H1 (cell line): ENCODE measurements around the gene RIMBP2. TPM values are rescaled to one million over a fixed set of nuclear protein-coding genes. Genes with fewer than 3 reads are reported as not detected.

Experiments used
- CTCF ChIA-PET: fragments of 300-600 bp; sonication (Branson Sonifier 250); formaldehyde crosslinking; loops from one replicate; lab custom pipeline; 2021; ENCODE audit not compliant: partially characterized antibody; lab: Charles Lee
- POLR2A ChIA-PET: fragments of 300-600 bp; sonication (Branson Sonifier 250); formaldehyde crosslinking; loops from one replicate; lab custom pipeline; 2021; ENCODE audit warnings: inconsistent platforms; ENCODE audit not compliant: partially characterized antibody; lab: Charles Lee
- DNase-seq, 2 experiments: peaks; one replicate each; pipeline versions ENCODE4 v3.0.0 to v3.0.0-alpha.2; 2010 to 2022; ENCODE audit warnings: low spot score in 2 of 2, low read depth in 1 of 2, mixed read lengths in 1 of 2
- FAIRE-seq: peaks from 2 replicates; lab custom pipeline; 2011; peaks lifted over from hg19 to GRCh38; lab: Jason Lieb, UNC
- H2AFZ ChIP-seq: 2 replicates; pipeline ENCODE4 v1.8.1; 2012; ENCODE audit warnings: low read length, inconsistent platforms
- H2AK5ac ChIP-seq: 2 replicates; pipeline ENCODE4 v1.6.1; 2013; ENCODE audit warnings: low read depth, low read length
- H2BK120ac ChIP-seq: replicated peaks from 2 replicates; pipeline ENCODE3; 2013; ENCODE audit warnings: low read depth, low read length, inconsistent platforms
- H2BK12ac ChIP-seq: 2 replicates; pipeline ENCODE4 v1.6.1; 2013; ENCODE audit warnings: low read depth, low read length
- H2BK15ac ChIP-seq: 2 replicates; pipeline ENCODE4 v1.6.1; 2013; ENCODE audit warnings: low read length
- H2BK20ac ChIP-seq: 2 replicates; pipeline ENCODE4 v1.6.1; 2013; ENCODE audit warnings: low read length
- H2BK5ac ChIP-seq: 2 replicates; pipeline ENCODE4 v1.6.1; 2013; ENCODE audit warnings: low read depth, low read length
- H3K14ac ChIP-seq: 2 replicates; pipeline ENCODE4 v1.6.1; 2013; ENCODE audit warnings: inconsistent platforms; ENCODE audit not compliant: insufficient read length
- H3K18ac ChIP-seq: 2 replicates; pipeline ENCODE4 v1.6.1; 2013; ENCODE audit warnings: low read length; ENCODE audit errors: extremely low read depth
- H3K23ac ChIP-seq: 2 replicates; pipeline ENCODE4 v1.6.1; 2013; ENCODE audit warnings: inconsistent platforms; ENCODE audit not compliant: insufficient read length
- H3K23me2 ChIP-seq: 2 replicates; pipeline ENCODE4 v1.6.1; 2013; ENCODE audit warnings: low read depth, low read length
- H3K27ac ChIP-seq: 2 replicates; pipeline ENCODE4 v1.6.1; 2011; ENCODE audit warnings: low read depth, low read length, inconsistent platforms
- H3K27me3 ChIP-seq, 4 experiments: replicated peaks in 1 of 4; 1 replicate in 1 of 4; 2 replicates in 3 of 4; pipeline versions ENCODE4 v1.6.1 to v1.8.1; 2011 to 2013; ENCODE audit warnings: low read length in 3 of 4, mild to moderate bottlenecking in 3 of 4, inconsistent platforms in 2 of 4, mixed read lengths in 2 of 4, moderate library complexity in 1 of 4; ENCODE audit not compliant: control insufficient read depth in 3 of 4, insufficient read depth in 3 of 4; ENCODE audit errors: extremely low read depth in 1 of 4
- H3K36me3 ChIP-seq, 4 experiments: 2 replicates each; pipeline versions ENCODE4 v1.6.1 to v1.8.1; 2011 to 2013; ENCODE audit warnings: mild to moderate bottlenecking in 4 of 4, low read length in 3 of 4, moderate library complexity in 2 of 4, control low read depth in 1 of 4, inconsistent platforms in 1 of 4; ENCODE audit not compliant: insufficient read depth in 4 of 4, control insufficient read depth in 2 of 4
- H3K4ac ChIP-seq: replicated peaks from 2 replicates; pipeline ENCODE3; 2013; ENCODE audit warnings: low read length, low read depth, mixed read lengths, inconsistent platforms; ENCODE audit not compliant: insufficient read length
- H3K4me1 ChIP-seq, 4 experiments: replicated peaks in 1 of 4; 1 replicate in 1 of 4; 2 replicates in 3 of 4; pipeline versions ENCODE4 v1.6.1 to v1.8.1; 2011 to 2013; ENCODE audit warnings: low read length in 3 of 4, inconsistent platforms in 2 of 4, mixed read lengths in 1 of 4; ENCODE audit not compliant: insufficient read depth in 4 of 4, control insufficient read depth in 3 of 4
- H3K4me2 ChIP-seq, 2 experiments: 2 replicates each; pipeline versions ENCODE4 v1.6.1 to v1.8.1; 2011 to 2013; ENCODE audit warnings: low read depth in 2 of 2, low read length in 2 of 2, control low read depth in 1 of 2, inconsistent platforms in 1 of 2, mild to moderate bottlenecking in 1 of 2; ENCODE audit not compliant: insufficient read depth in 1 of 2
- H3K4me3 ChIP-seq, 4 experiments: fragments of 200-600, 300-600 bp in 1 of 4; sonication (generic), shearing (Covaris generic), sonication (Bioruptor Twin) in 1 of 4; 2 replicates each; pipeline versions ENCODE4 v1.5.1 to v1.8.1; 2011 to 2016; ENCODE audit warnings: low read length in 4 of 4, low read depth in 3 of 4, control low read depth in 2 of 4, inconsistent platforms in 2 of 4, mild to moderate bottlenecking in 2 of 4, mixed read lengths in 1 of 4, moderate library complexity in 1 of 4; ENCODE audit not compliant: insufficient read depth in 2 of 4; ENCODE audit errors: extremely low read depth in 1 of 4
- H3K56ac ChIP-seq: replicated peaks from 2 replicates; pipeline ENCODE3; 2013; ENCODE audit warnings: low read depth, mild to moderate bottlenecking, mixed read lengths, low read length, inconsistent platforms; ENCODE audit not compliant: insufficient read length
- H3K79me1 ChIP-seq: 2 replicates; pipeline ENCODE4 v1.6.1; 2013; ENCODE audit warnings: low read depth, low read length, control low read depth
- H3K79me2 ChIP-seq, 2 experiments: 2 replicates each; pipeline versions ENCODE4 v1.6.1 to v1.8.1; 2012 to 2013; ENCODE audit warnings: low read length in 2 of 2, mild to moderate bottlenecking in 2 of 2, inconsistent platforms in 1 of 2; ENCODE audit not compliant: insufficient read depth in 2 of 2, control insufficient read depth in 1 of 2
- H3K9ac ChIP-seq, 4 experiments: replicated peaks in 1 of 4; 1 replicate in 1 of 4; 2 replicates in 3 of 4; pipeline versions ENCODE4 v1.6.1 to v1.8.1; 2011 to 2013; ENCODE audit warnings: low read depth in 3 of 4, low read length in 3 of 4, control low read depth in 2 of 4, mild to moderate bottlenecking in 2 of 4, moderate library complexity in 2 of 4, inconsistent platforms in 1 of 4; ENCODE audit errors: extremely low read depth in 1 of 4
- H3K9me3 ChIP-seq, 2 experiments: 2 replicates each; pipeline versions ENCODE4 v1.6.1 to v1.8.1; 2012 to 2013; ENCODE audit warnings: mild to moderate bottlenecking in 2 of 2, moderate library complexity in 2 of 2, control low read depth in 1 of 2, inconsistent platforms in 1 of 2, low read depth in 1 of 2, low read length in 1 of 2, mixed read lengths in 1 of 2; ENCODE audit not compliant: insufficient read depth in 2 of 2
- H4K20me1 ChIP-seq, 2 experiments: replicated peaks in 1 of 2; 2 replicates each; pipeline versions ENCODE3 to v1.8.1; 2011 to 2013; ENCODE audit warnings: inconsistent platforms in 2 of 2, low read length in 2 of 2, mild to moderate bottlenecking in 1 of 2; ENCODE audit not compliant: insufficient read depth in 2 of 2, control insufficient read depth in 1 of 2
- H4K5ac ChIP-seq: 2 replicates; pipeline ENCODE4 v1.6.1; 2013; ENCODE audit warnings: low read length, low read depth, mixed read lengths, inconsistent platforms; ENCODE audit not compliant: insufficient read length
- H4K8ac ChIP-seq: 2 replicates; pipeline ENCODE4 v1.8.0; 2013; ENCODE audit warnings: mild to moderate bottlenecking, moderate library complexity, low read length, inconsistent platforms; ENCODE audit not compliant: insufficient read depth; ENCODE audit errors: extremely low read depth
- H4K91ac ChIP-seq: replicated peaks from 2 replicates; pipeline ENCODE3; 2013; ENCODE audit warnings: low read length, mixed read lengths, inconsistent platforms; ENCODE audit not compliant: insufficient read length
- BACH1 ChIP-seq: IDR thresholded peaks from 2 replicates; pipeline ENCODE4 v1.6.1; 2012; ENCODE audit warnings: low read length, improper control_type of control experiment
- CREB1 ChIP-seq: IDR thresholded peaks from 2 replicates; pipeline ENCODE4 v1.6.1; 2012; ENCODE audit warnings: inconsistent platforms
- FOSL1 ChIP-seq: IDR thresholded peaks from 2 replicates; pipeline ENCODE4 v1.6.1; 2011; ENCODE audit warnings: mild to moderate bottlenecking, low read depth, low read length, moderate library complexity; ENCODE audit not compliant: insufficient read depth
- GABPA ChIP-seq: IDR thresholded peaks from 2 replicates; pipeline ENCODE4 v1.6.1; 2011; ENCODE audit warnings: mild to moderate bottlenecking, low read length, moderate library complexity, borderline replicate concordance; ENCODE audit not compliant: insufficient read depth
- POLR2AphosphoS5 ChIP-seq: IDR thresholded peaks from 2 replicates; pipeline ENCODE4 v1.6.1; 2011; ENCODE audit warnings: low read depth, low read length
- RBBP5 ChIP-seq: IDR thresholded peaks from 2 replicates; pipeline ENCODE4 v1.7.1; 2012; ENCODE audit warnings: low read depth, mild to moderate bottlenecking, inconsistent platforms, low read length, moderate library complexity, borderline replicate concordance
- RFX5 ChIP-seq: IDR thresholded peaks from 2 replicates; pipeline ENCODE4 v1.6.1; 2011; ENCODE audit warnings: low read depth, low read length, improper control_type of control experiment, borderline replicate concordance
- RNF2 ChIP-seq: fragments of 200-900, 300-1000 bp; sonication (generic); IDR thresholded peaks from 2 replicates; pipeline ENCODE4 v1.7.1; 2016; ENCODE audit warnings: borderline replicate concordance, low read depth, mild to moderate bottlenecking, antibody characterized with exemption, low read length; ENCODE audit not compliant: poor library complexity, severe bottlenecking; ENCODE audit errors: missing control alignments
- YY1 ChIP-seq: IDR thresholded peaks from 2 replicates; pipeline ENCODE4 v1.6.1; 2011; ENCODE audit warnings: low read depth, mild to moderate bottlenecking, low read length
- WGBS, 2 experiments: shearing (Covaris generic) in 1 of 2; methylation state at CpG; one replicate each; pipeline versions ENCODE4 v1.1.6 to v1.1.7; 2013 to 2015; ENCODE audit warnings: low lambda C conversion rate in 2 of 2, mixed read lengths in 2 of 2, inconsistent platforms in 1 of 2, low coverage in 1 of 2, missing lambda C conversion rate in 1 of 2; ENCODE audit not compliant: insufficient replicate concordance in 2 of 2, insufficient coverage in 1 of 2, insufficient read length in 1 of 2; ENCODE audit errors: extremely low coverage in 1 of 2, missing lambda C conversion rate in 1 of 2; 5-methylcytosine and 5-hydroxymethylcytosine counted together
- polyA plus RNA-seq, 7 experiments: library from polyadenylated mRNA; depleted of rRNA in 3 of 7; stranded (reverse) in 5 of 7; unstranded in 2 of 7; fragments of >200 nt in 5 of 7; fragments of 200-250 nt in 2 of 7; gene quantifications; 1 replicate in 5 of 7; 2 replicates in 1 of 7; 4 replicates in 1 of 7; pipeline versions ENCODE4 v1.2.1 to v1.2.3, GENCODE V29; 2011 to 2013; ENCODE audit warnings: missing spikeins in 2 of 7, mixed read lengths in 2 of 7
- total RNA-seq: library from RNA; stranded (reverse); fragmentation: NEBNext Ultra II Directional; extraction: Animal tissue kit (Norgen Biotek cat#: 25700); gene quantifications from 2 replicates; pipeline ENCODE4 v1.2.1, GENCODE V29; 2021
- TF ChIP-seq, protein P1 (sequence below): IDR thresholded peaks from 2 replicates; pipeline ENCODE4 v1.6.1; 2012; ENCODE audit warnings: inconsistent platforms

The RIMBP2 gene
- total and polyA plus RNA-seq, 2 of the 8 experiments (the other 6 are each of a cell fraction or from before 2014, with no cell fraction given): 0.18 to 0.65 TPM

- Histone ChIP-seq H4K91ac (no peak overlapping the region), H2BK120ac (no peak overlapping the region), H2BK20ac (no peak overlapping the region), H2AFZ (no peak overlapping the region), H3K18ac (no peak overlapping the region), H2BK5ac (no peak overlapping the region), H3K4ac (no peak overlapping the region), H3K23ac (no peak overlapping the region), H3K4me2 (no peak overlapping the region), H4K20me1 (no peaks in the 10 kb centered on the region), H3K56ac (no peak overlapping the region), H3K27ac (no peak overlapping the region), H3K79me1 (no peaks in the 10 kb centered on the region), H3K14ac (no peak overlapping the region), H3K4me3 (no peak overlapping the region), H4K5ac (no peak overlapping the region), H3K4me1 (peaks cover 0 to 3% (median 0%) of the 10 kb centered on the region in 4 experiments; a peak in 1 of 7 replicates), H3K23me2 (no peaks in the 10 kb centered on the region), H3K9ac (no peak overlapping the region), H3K27me3 (no peaks in the 10 kb centered on the region), H2AK5ac (no peak overlapping the region), H2BK12ac (no peak overlapping the region), H4K8ac (no peak overlapping the region), H3K36me3 (no peaks in the 10 kb centered on the region), H3K9me3 (no peaks in the 10 kb centered on the region), H2BK15ac (no peak overlapping the region), H3K79me2 (no peaks in the 10 kb centered on the region)
- 94% methylated on average over 4 of the region's 4 CpGs; no CpG with 5 or more reads in 1 of the 2 experiments for WGBS, 2 experiments
- ChIA-PET POLR2A (no interaction called here), CTCF (no interaction called here)
- DNase-seq (no peak), FAIRE-seq (no peak)
- TF ChIP-seq RFX5: no peak
- TF ChIP-seq, protein P1, sequence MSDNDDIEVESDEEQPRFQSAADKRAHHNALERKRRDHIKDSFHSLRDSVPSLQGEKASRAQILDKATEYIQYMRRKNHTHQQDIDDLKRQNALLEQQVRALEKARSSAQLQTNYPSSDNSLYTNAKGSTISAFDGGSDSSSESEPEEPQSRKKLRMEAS: no peak
- no peak for TF ChIP-seq GABPA
- TF ChIP-seq RBBP5: no peak
- no peak for TF ChIP-seq POLR2AphosphoS5
- no peak for TF ChIP-seq CREB1
- TF ChIP-seq YY1: no peak
- no peak for TF ChIP-seq BACH1
- TF ChIP-seq RNF2: no peak
- no peak for TF ChIP-seq FOSL1
Measured at GRCh38 chr12:130385193-130385592, 330.9 kb downstream of the RIMBP2 start.
